Osteoblast (primary cell): ENCODE results near the gene PPP3CA. TPM values are rescaled to one million over a fixed set of nuclear protein-coding genes. Genes with fewer than 3 reads are reported as not detected.

Experiments
- DNase-seq: peaks from one replicate; pipeline ENCODE4 v3.0.0; 2011; ENCODE audit warnings: low spot score, mixed read lengths; ENCODE audit not compliant: insufficient read length; ENCODE audit errors: missing footprints
- H2AFZ ChIP-seq: 2 replicates; pipeline ENCODE4 v1.6.0; 2011; ENCODE audit warnings: mild to moderate bottlenecking, low read length
- H3K27ac ChIP-seq: 2 replicates; pipeline ENCODE4 v1.5.1; 2011; ENCODE audit warnings: mild to moderate bottlenecking, low read depth, low read length, moderate library complexity
- H3K27me3 ChIP-seq: 2 replicates; pipeline ENCODE4 v1.6.0; 2012; ENCODE audit warnings: mild to moderate bottlenecking, control low read depth, inconsistent platforms, low read length, moderate library complexity; ENCODE audit not compliant: insufficient read depth
- H3K36me3 ChIP-seq: 2 replicates; pipeline ENCODE4 v1.5.1; 2011; ENCODE audit warnings: mild to moderate bottlenecking, low read length, control low read depth, moderate library complexity; ENCODE audit not compliant: insufficient read depth
- H3K4me1 ChIP-seq: 2 replicates; pipeline ENCODE4 v1.5.1; 2011; ENCODE audit warnings: mild to moderate bottlenecking, low read length, control low read depth, moderate library complexity; ENCODE audit not compliant: insufficient read depth
- H3K4me2 ChIP-seq: 2 replicates; pipeline ENCODE4 v1.6.0; 2011; ENCODE audit warnings: mild to moderate bottlenecking, low read length; ENCODE audit not compliant: insufficient read depth
- H3K4me3 ChIP-seq: fragments of 200-600 bp; sonication (generic); 3 replicates; pipeline ENCODE4 v1.5.1; 2012; ENCODE audit warnings: mild to moderate bottlenecking, low read length, inconsistent platforms; ENCODE audit not compliant: insufficient read depth
- H3K79me2 ChIP-seq: 2 replicates; pipeline ENCODE4 v1.6.0; 2012; ENCODE audit warnings: mild to moderate bottlenecking, low read length, control low read depth, inconsistent platforms; ENCODE audit not compliant: insufficient read depth
- H3K9me3 ChIP-seq: 2 replicates; pipeline ENCODE4 v1.5.1; 2011; ENCODE audit warnings: low read depth, low read length, control low read depth
- H4K20me1 ChIP-seq: 2 replicates; pipeline ENCODE4 v1.6.0; 2012; ENCODE audit warnings: mild to moderate bottlenecking, low read length, control low read depth; ENCODE audit not compliant: insufficient read depth
- CTCF ChIP-seq: IDR thresholded peaks from 2 replicates; pipeline ENCODE4 v1.5.1; 2011; ENCODE audit warnings: mild to moderate bottlenecking, low read depth, low read length, moderate library complexity; ENCODE audit errors: extremely low read depth
- total RNA-seq: library from RNA; depleted of rRNA; stranded (reverse); fragments of >200 nt; gene quantifications from 2 replicates; pipeline ENCODE4 v1.2.3, GENCODE V29; 2012

The PPP3CA gene
- total RNA-seq, 1 donor = 80.0 TPM

GRCh38 chr4:101269682-101270081 is 77.6 kb downstream of the PPP3CA start:
- no peak overlapping the region for H3K27ac ChIP-seq
- H3K4me3 ChIP-seq = no peak overlapping the region
- no peaks in the 10 kb centered on the region for H3K36me3 ChIP-seq
- H3K27me3 ChIP-seq = no peaks in the 10 kb centered on the region
- no peak overlapping the region for H2AFZ ChIP-seq
- peaks cover 80% of the 10 kb centered on the region for H3K79me2 ChIP-seq
- no peaks in the 10 kb centered on the region for H3K9me3 ChIP-seq
- no peak overlapping the region for H3K4me2 ChIP-seq
- DNase-seq = no peak
- peaks cover 48% of the 10 kb centered on the region for H4K20me1 ChIP-seq
- TF ChIP-seq CTCF = no peak
- no peaks in the 10 kb centered on the region for H3K4me1 ChIP-seq

- Histone ChIP-seq H3K4me2 (no peak overlapping the region), H3K27me3 (no peaks in the 10 kb centered on the region), H3K4me1 (no peaks in the 10 kb centered on the region), H3K36me3 (no peaks in the 10 kb centered on the region), H2AFZ (no peak overlapping the region), H3K27ac (no peak overlapping the region), H3K4me3 (no peak overlapping the region), H3K79me2 (peaks cover 83% of the 10 kb centered on the region), H3K9me3 (no peaks in the 10 kb centered on the region), H4K20me1 (peaks cover 50% of the 10 kb centered on the region)
- no peak for DNase-seq
- no peak for TF ChIP-seq CTCF
These were observed 81.5 kb downstream of the PPP3CA start for GRCh38 chr4:101265816-101266172.

- no peak overlapping the region for H3K27ac ChIP-seq
- H3K36me3 ChIP-seq = no peaks in the 10 kb centered on the region
- TF ChIP-seq CTCF = no peak
- H3K4me1 ChIP-seq = peaks cover 2% of the 10 kb centered on the region
- H4K20me1 ChIP-seq = peaks cover 50% of the 10 kb centered on the region
- no peak overlapping the region for H3K4me2 ChIP-seq
- H3K27me3 ChIP-seq = no peaks in the 10 kb centered on the region
- DNase-seq = no peak
- no peak overlapping the region for H2AFZ ChIP-seq
- H3K9me3 ChIP-seq = no peaks in the 10 kb centered on the region
- H3K79me2 ChIP-seq = peaks cover 85% of the 10 kb centered on the region
- no peak overlapping the region for H3K4me3 ChIP-seq
These were observed 82.1 kb downstream of the PPP3CA start for GRCh38 chr4:101264993-101265815.

- H3K9me3 ChIP-seq = no peaks in the 10 kb centered on the region
- peaks cover 8% of the 10 kb centered on the region for H3K4me1 ChIP-seq
- no peak overlapping the region for H2AFZ ChIP-seq
- DNase-seq = no peak
- H3K4me3 ChIP-seq = no peak overlapping the region
- no peak for TF ChIP-seq CTCF
- no peaks in the 10 kb centered on the region for H3K36me3 ChIP-seq
- H3K4me2 ChIP-seq = no peak overlapping the region
- peaks cover 49% of the 10 kb centered on the region for H4K20me1 ChIP-seq
- no peak overlapping the region for H3K27ac ChIP-seq
- peaks cover 84% of the 10 kb centered on the region for H3K79me2 ChIP-seq
- H3K27me3 ChIP-seq = no peaks in the 10 kb centered on the region
These were observed 82.8 kb downstream of the PPP3CA start for GRCh38 chr4:101264512-101264911.
